GM10248 (cell line): Measurements from ENCODE around the gene BICD2.

ENCODE experiments used
- CTCF ChIA-PET: fragments of 300-600 bp; sonication (Branson Sonifier 250); formaldehyde crosslinking; extraction: SDS; loops from one replicate; lab custom pipeline; 2021; ENCODE audit warnings: antibody characterized with exemption; lab: Yijun Ruan, JAX
- POLR2A ChIA-PET: fragments of 350-650 bp; sonication (Branson Sonifier 250); formaldehyde crosslinking; extraction: SDS; loops from one replicate; lab custom pipeline; 2020; ENCODE audit warnings: antibody characterized with exemption; lab: Yijun Ruan, JAX
- DNase-seq: peaks from one replicate; pipeline ENCODE4 v3.0.0; 2012; ENCODE audit errors: extremely low spot score
- TF ChIP-seq, protein P1 (sequence below): IDR thresholded peaks from 2 replicates; pipeline ENCODE4 v1.5.1; 2012; ENCODE audit warnings: mild to moderate bottlenecking, low read depth; ENCODE audit errors: extremely low read depth, missing control alignments, control extremely low read depth

The BICD2 gene

DNA sequence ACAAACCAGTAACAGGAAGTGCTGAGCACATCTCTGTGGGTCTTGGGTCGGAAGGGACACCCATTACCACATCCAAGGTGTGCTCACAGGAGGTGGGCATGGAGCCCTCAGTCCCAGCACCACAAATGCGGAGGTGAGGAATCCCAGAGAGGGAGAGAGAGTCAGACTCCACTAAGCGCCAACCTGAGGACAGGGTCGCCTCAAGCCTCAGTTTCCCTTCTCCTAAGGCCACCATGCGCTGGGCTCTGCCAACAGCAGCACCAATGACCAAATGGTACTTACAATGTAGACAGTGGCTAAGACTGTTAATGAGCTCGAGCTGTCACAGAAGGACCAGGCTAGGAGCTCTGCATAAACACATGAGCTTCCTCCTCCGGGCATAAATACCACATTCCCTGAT lies 43.1 kb downstream of the BICD2 start:
- CTCF ChIA-PET: interaction anchor here (1.4 to 10.9 kb wide), 2 partner anchors 10 to 68 kb away, joined by 3 to 191 read pairs; no protein-coding TSS in a partner anchor
- POLR2A ChIA-PET: no interaction called here

DNA sequence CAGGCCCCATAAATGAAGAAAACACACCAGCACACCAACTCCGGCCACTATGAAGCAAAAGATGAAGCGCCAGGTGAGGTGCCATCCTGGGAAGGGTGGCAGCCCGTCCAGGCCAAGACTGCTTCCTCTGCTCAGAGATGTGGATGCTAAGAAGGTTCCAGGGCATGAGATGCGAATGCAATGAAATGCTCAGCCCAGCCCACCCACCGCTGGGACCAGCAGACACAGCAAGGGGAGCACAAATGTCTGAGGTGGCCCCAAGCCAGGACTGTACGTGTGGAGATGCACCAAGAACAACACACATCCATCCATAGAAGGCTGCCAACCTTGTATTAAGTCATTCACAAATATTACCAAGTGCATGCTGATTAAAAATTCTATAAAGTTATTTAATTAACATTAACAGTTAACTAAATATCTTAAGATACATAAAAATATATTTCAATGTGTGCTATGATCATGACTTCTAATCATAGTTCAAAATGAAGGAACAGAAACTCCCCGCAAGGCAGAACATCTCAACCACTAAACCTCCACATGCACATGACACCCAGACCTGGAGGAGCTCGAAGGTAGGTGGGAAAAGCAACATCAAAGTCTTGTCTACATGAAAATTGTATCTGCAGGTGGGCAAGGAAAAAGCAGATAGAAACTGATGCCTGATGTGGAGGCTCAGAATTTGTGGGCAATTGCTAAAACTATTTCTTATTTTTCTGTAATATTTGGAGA lies 43.7 kb downstream of the BICD2 start:
- CTCF ChIA-PET: interaction anchor here (1.4 to 10.9 kb wide), 3 partner anchors 8 to 69 kb away, joined by 3 to 191 read pairs (median 5); no protein-coding TSS in a partner anchor
- TF ChIP-seq, protein P1, sequence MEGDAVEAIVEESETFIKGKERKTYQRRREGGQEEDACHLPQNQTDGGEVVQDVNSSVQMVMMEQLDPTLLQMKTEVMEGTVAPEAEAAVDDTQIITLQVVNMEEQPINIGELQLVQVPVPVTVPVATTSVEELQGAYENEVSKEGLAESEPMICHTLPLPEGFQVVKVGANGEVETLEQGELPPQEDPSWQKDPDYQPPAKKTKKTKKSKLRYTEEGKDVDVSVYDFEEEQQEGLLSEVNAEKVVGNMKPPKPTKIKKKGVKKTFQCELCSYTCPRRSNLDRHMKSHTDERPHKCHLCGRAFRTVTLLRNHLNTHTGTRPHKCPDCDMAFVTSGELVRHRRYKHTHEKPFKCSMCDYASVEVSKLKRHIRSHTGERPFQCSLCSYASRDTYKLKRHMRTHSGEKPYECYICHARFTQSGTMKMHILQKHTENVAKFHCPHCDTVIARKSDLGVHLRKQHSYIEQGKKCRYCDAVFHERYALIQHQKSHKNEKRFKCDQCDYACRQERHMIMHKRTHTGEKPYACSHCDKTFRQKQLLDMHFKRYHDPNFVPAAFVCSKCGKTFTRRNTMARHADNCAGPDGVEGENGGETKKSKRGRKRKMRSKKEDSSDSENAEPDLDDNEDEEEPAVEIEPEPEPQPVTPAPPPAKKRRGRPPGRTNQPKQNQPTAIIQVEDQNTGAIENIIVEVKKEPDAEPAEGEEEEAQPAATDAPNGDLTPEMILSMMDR: no peak
- DNase-seq: no peak
- POLR2A ChIA-PET: no interaction called here

More for the DNA sequence above, 43.1 kb downstream of the BICD2 start:
- TF ChIP-seq, protein P1: no peak
- DNase-seq: no peak

DNA sequence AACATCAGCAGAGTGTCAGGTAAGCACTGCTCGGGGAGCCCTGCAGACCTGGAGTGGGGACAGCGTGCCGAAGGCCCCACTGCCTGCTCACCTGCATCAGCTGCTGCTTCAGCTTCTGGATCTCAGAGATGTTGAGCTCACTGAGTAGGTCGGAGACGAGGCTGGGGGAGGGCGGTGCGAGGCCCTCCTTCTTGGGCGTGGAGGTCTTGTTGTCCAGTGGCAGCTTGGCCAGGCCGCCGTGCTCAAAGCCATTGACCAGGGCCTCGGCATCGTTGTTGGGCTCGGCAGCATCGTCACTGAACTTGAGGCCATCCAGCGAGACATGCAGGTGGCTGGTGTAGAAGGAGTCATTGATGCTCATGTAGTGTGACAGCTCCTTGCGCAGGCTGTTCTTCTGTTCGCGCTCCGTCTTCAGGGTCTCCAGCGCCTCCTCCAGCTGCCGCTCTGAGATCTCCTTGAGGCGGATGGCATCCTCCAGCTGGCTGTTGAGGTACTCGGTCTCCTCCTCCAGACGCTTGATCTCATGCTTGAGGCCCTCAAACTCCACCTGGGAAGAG lies 44.3 kb downstream of the BICD2 start:
- TF ChIP-seq, protein P1: no peak
- CTCF ChIA-PET: interaction anchor here (1.4 to 10.9 kb wide), 2 partner anchors 8 to 70 kb away, joined by 5 to 191 read pairs; no protein-coding TSS in a partner anchor

DNA sequence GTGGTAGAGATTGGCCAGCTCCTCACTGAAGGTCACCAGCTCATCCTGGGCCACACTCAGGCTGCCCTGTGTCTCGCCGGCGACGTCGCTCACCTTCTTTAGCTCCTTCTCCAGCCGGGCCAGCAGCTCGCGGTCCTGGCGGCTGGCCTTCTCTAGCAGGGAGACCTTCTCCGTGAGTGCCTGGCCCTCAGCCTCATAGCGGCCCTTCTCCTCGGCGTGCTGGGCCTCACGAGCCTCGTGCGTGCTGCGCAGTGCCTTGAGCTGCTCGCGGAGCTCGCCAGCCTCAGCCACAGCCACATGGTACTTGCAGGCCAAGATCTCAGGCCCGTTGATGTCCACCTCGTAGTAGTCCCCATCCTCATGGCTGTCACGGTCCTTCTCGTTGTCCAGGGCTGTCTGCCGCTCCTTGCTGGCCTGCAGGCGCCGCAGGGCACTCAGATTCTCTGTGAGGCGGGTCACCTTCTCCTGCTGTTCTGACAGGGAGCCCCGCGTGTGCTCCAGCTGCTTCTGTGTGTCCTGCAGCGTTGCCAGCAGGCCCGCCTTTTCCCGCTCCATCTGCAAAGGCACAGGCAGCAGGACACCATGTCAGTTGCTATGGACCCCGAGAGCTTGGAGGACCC lies 45.5 kb downstream of the BICD2 start:
- ChIA-PET POLR2A (no interaction called here), CTCF (interaction anchor here (1.4 to 10.9 kb wide), 3 partner anchors 15 to 71 kb away, joined by 3 to 191 read pairs (median 45); no protein-coding TSS in a partner anchor)
- DNase-seq: no peak
- TF ChIP-seq, protein P1: no peak

More for the DNA sequence above, 44.3 kb downstream of the BICD2 start:
- DNase-seq: no peak
- POLR2A ChIA-PET: no interaction called here

DNA sequence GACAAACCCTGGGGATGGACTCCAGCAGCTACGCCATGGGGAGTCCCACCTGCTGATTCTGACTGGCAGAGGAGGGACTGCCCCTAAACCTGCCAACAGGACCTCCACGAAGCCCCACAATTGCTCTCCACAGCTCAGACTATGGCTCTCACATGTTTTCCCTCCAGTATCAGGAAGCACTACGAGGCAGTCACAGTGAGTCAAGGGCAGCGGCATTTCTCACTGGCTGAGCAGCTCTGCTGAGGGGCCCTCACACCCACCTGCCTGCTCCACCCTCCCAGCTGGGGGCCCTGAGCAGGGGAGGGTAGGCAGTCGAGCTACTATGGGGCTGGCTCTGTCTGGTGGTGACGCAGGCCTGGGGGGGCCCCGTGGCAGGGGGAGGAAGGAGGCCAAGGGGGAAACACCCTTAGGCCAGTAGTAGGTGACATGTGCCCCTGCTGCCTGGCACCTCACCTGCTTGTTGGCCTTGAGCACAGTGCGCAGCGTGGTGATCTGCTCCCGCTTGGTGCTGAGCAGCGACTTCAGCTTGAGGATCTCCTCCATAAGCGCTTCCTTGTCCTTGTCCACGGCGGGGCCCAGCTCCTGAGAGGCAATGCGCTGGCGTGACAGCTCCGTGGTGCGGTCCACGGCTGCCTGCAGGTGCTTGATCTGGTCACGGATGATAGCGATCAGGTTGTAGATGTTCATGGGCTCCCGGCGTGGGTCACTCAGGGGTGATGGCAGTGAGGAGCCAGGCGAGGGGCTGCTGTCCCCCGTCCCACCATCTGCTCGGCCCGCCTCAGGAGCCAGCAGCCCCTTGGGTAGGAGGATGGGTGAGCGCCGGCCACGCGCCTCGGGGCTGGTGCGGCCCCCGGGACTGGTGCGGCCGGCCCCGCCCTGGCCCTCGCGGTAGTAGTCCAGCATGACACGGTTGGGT lies 46.3 kb downstream of the BICD2 start:
- ChIA-PET POLR2A (interaction anchor here (1.3 kb wide), 1 partner anchor 48 kb away, joined by 3 read pairs; the partner anchor contains the start of gene IPPK), CTCF (interaction anchor here (1.1 to 10.9 kb wide), 12 partner anchors 9 to 579 kb away, joined by 3 to 191 read pairs (median 10); partner anchors contain the start of genes BICD2 and IPPK)
- TF ChIP-seq, protein P1: no peak

More for the DNA sequence above, 46.3 kb downstream of the BICD2 start:
- no peak for DNase-seq
